Measurements from ENCODE around the gene FAM174B. TPM values are rescaled to one million over a fixed set of nuclear protein-coding genes. Genes with fewer than 3 reads are reported as not detected.

FAM174B gene
- total RNA-seq, 2 donors from 2014 or later: 5.7 to 7.0 TPM

- Mint-ChIP-seq H3K36me3 (ENCODE audit: low read depth) (no peaks in the 10 kb centered on the region), H3K9me3 (peaks cover 7% of the 10 kb centered on the region), H3K4me3 (no peak overlapping the region), H3K27ac (peak overlapping the region; percentile 11), H3K4me1 (no peaks in the 10 kb centered on the region), H3K27me3 (peaks cover 4% of the 10 kb centered on the region)
- no peak for ATAC-seq (replicated peaks)
Measured at GRCh38 chr15:92643849-92644815, 11.4 kb downstream of the FAM174B start.

DNA sequence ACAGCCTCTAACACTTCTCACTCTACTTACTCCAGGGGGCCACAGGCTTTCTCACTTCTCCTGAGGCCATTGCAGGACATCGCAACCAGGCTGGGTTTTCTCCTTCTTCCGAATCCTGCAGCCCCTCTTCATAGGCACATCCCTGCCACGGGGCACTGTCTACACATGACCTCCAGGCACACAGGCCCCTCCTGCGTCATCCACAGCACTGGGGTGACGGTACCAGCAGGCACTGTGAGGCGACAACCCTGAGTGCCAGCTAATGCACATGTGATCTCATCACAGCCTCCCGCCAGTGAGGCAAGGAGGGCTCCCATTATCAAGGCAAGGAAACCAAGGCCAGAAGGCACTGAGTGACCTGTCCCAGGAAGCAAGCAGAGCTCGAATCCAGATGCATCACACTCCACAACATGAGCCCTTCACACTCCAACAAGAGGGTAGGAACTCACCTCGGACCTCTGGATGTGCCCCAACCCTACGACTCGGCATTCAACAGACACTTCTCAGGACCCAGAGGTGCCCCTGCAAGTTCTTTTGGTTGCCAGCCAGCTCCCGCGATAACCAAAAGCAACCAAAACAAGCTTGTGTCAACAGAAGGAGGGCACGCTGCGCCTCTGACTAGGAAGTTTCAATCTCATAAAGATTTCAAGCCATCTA, 16.7 kb downstream of the FAM174B start:
- Mint-ChIP-seq H3K27ac (no peak overlapping the region), H3K9me3 (peaks cover 7% of the 10 kb centered on the region), H3K27me3 (peaks cover 3% of the 10 kb centered on the region), H3K36me3 (ENCODE audit: low read depth) (no peaks in the 10 kb centered on the region), H3K4me3 (no peak overlapping the region), H3K4me1 (no peaks in the 10 kb centered on the region)
- peak; percentile 48 for ATAC-seq (replicated peaks)

DNA sequence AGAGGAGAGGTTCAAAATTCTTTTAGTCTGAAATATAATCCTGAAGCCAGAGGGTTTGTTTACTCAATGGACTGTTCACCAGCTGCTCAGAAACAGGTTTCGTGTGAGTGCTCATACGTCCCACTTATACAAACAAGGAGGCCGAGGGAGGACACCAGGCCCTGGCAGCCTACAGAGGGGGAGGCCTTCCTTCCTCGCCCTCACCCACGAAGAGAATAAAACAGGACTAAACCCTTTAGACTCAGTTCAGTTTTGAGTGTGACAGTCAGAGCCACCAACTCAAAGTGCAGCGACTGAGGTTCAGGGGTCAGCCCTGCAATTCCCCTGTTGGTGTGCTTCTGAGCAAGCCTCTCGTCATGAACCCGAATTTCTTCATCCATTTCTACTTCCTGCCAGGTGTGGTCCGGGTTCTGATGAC, 17.3 kb downstream of the FAM174B start:
- peaks cover 3% of the 10 kb centered on the region for H3K27me3 Mint-ChIP-seq
- no peaks in the 10 kb centered on the region for H3K36me3 Mint-ChIP-seq (ENCODE audit: low read depth)
- ATAC-seq (replicated peaks): peak; percentile 64
- H3K4me1 Mint-ChIP-seq: no peaks in the 10 kb centered on the region
- peaks cover 7% of the 10 kb centered on the region for H3K9me3 Mint-ChIP-seq
- H3K4me3 Mint-ChIP-seq: no peak overlapping the region
- no peak overlapping the region for H3K27ac Mint-ChIP-seq

DNA sequence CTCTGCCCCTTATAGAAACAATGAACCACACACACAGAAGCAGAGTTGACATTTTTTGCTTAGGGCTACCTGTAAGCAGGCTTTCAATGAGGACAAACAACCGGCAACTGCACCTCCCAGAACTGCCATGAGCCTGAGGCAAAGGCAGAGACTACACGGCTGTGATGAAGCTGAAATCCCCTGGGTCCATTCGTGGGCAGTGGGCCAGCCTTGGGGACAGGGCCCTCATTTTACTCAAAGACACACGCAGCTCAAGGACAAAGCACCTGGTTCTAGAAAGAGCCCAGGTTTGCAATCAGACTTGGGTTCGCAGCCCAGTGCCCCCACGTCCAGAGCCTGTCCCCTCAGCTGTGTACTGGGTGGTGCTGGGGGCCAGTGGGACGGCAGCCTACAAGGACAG, 17.9 kb downstream of the FAM174B start:
- H3K36me3 Mint-ChIP-seq (ENCODE audit: low read depth): no peaks in the 10 kb centered on the region
- no peak overlapping the region for H3K4me3 Mint-ChIP-seq
- H3K4me1 Mint-ChIP-seq: peaks cover 5% of the 10 kb centered on the region
- ATAC-seq (replicated peaks): no peak
- peaks cover 5% of the 10 kb centered on the region for H3K9me3 Mint-ChIP-seq
- H3K27me3 Mint-ChIP-seq: peaks cover 9% of the 10 kb centered on the region
- no peak overlapping the region for H3K27ac Mint-ChIP-seq

GRCh38 chr15:92636908-92637481, 18.6 kb downstream of the FAM174B start:
- H3K27me3 Mint-ChIP-seq: peaks cover 9% of the 10 kb centered on the region
- no peak overlapping the region for H3K4me3 Mint-ChIP-seq
- H3K27ac Mint-ChIP-seq: no peak overlapping the region
- ATAC-seq (replicated peaks): peak; percentile 13
- H3K4me1 Mint-ChIP-seq: peaks cover 5% of the 10 kb centered on the region
- H3K9me3 Mint-ChIP-seq: peaks cover 3% of the 10 kb centered on the region
- H3K36me3 Mint-ChIP-seq (ENCODE audit: low read depth): no peaks in the 10 kb centered on the region

GRCh38 chr15:92636401-92636907, 19.1 kb downstream of the FAM174B start:
- no peak for ATAC-seq (replicated peaks)
- Mint-ChIP-seq H3K27ac (no peak overlapping the region), H3K9me3 (peaks cover 3% of the 10 kb centered on the region), H3K36me3 (ENCODE audit: low read depth) (no peaks in the 10 kb centered on the region), H3K4me1 (peaks cover 5% of the 10 kb centered on the region), H3K4me3 (no peak overlapping the region), H3K27me3 (peaks cover 9% of the 10 kb centered on the region)

GRCh38 chr15:92634671-92635201, 20.8 kb downstream of the FAM174B start:
- H3K36me3 Mint-ChIP-seq (ENCODE audit: low read depth): no peaks in the 10 kb centered on the region
- H3K27me3 Mint-ChIP-seq: peaks cover 9% of the 10 kb centered on the region
- no peak overlapping the region for H3K4me3 Mint-ChIP-seq
- ATAC-seq (replicated peaks): no peak
- H3K27ac Mint-ChIP-seq: no peak overlapping the region
- H3K9me3 Mint-ChIP-seq: peaks cover 2% of the 10 kb centered on the region
- H3K4me1 Mint-ChIP-seq: peaks cover 9% of the 10 kb centered on the region

DNA sequence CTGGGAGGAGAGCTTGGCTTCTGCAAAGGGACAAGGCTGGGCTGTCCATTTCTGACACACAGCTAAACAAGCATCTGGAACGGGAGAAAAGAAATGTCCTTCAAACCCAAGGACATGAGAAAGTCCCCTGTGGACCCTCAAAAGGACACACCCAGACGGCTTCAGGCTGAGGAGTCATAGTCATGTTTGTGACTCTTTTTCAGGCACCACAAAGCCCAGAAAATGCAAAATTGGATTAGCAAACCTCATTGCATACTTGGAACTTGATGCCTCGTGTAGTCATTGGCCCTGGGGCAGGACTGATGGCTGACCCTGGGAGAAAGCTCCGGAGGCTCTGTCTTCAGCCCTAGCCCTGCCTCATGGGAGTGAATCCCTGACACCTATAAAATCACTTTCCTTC, 21.5 kb downstream of the FAM174B start:
- Mint-ChIP-seq H3K27me3 (peaks cover 9% of the 10 kb centered on the region), H3K9me3 (no peaks in the 10 kb centered on the region)

DNA sequence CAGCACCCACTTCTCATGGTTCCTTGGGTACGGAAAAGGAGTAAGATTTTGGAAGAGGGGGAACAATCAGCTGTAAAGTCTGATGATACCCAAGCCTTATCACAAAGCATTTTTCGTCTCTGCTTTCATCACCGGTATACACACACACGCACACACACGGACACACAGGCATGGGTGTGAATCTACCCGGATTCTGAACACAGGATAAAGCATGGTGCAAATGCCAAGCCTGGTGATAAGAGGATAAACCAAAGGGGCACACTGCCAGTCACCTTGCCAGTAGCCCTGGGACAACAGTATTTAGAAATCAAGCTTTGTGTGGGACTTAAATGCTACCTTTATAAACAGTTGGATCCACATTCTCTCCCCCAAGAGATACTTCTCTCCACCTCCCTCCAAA, 22.2 kb downstream of the FAM174B start:
- Mint-ChIP-seq H3K9me3 (no peaks in the 10 kb centered on the region), H3K4me1 (peaks cover 10% of the 10 kb centered on the region), H3K27me3 (peaks cover 9% of the 10 kb centered on the region), H3K4me3 (no peak overlapping the region), H3K36me3 (ENCODE audit: low read depth) (no peaks in the 10 kb centered on the region), H3K27ac (no peak overlapping the region)
- ATAC-seq (replicated peaks): no peak

More for the DNA sequence above, 21.5 kb downstream of the FAM174B start:
- Mint-ChIP-seq H3K27ac (no peak overlapping the region), H3K4me3 (no peak overlapping the region), H3K36me3 (ENCODE audit: low read depth) (no peaks in the 10 kb centered on the region), H3K4me1 (peaks cover 10% of the 10 kb centered on the region)
- ATAC-seq (replicated peaks): no peak

DNA sequence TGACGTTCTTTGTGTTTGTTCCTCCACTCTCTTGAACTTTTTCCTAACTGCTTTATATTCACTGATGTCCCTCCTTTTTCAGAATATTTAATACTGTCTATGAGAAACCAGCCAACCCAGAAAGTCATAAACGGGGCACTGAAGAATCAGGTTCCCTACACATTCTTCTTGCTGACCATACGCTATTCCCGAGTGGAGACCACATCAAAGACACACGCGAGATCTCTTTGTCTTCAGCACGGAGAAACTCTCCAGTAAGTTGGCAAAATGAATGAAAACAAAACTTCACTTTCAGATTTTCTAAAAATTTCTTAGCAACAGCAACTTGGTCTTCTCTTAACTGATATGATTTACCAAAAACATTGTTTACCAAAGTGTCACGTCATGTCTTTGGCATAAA, 22.6 kb downstream of the FAM174B start:
- Mint-ChIP-seq H3K4me3 (no peak overlapping the region), H3K27me3 (peaks cover 9% of the 10 kb centered on the region), H3K27ac (no peak overlapping the region), H3K36me3 (ENCODE audit: low read depth) (no peaks in the 10 kb centered on the region), H3K9me3 (no peaks in the 10 kb centered on the region), H3K4me1 (peaks cover 10% of the 10 kb centered on the region)
- no peak for ATAC-seq (replicated peaks)

- Mint-ChIP-seq H3K4me3 (no peak overlapping the region), H3K9me3 (no peaks in the 10 kb centered on the region), H3K27me3 (peaks cover 9% of the 10 kb centered on the region), H3K36me3 (ENCODE audit: low read depth) (no peaks in the 10 kb centered on the region), H3K27ac (no peak overlapping the region), H3K4me1 (peaks cover 10% of the 10 kb centered on the region)
- no peak for ATAC-seq (replicated peaks)
Measured at GRCh38 chr15:92631721-92632120, 23.9 kb downstream of the FAM174B start.

DNA sequence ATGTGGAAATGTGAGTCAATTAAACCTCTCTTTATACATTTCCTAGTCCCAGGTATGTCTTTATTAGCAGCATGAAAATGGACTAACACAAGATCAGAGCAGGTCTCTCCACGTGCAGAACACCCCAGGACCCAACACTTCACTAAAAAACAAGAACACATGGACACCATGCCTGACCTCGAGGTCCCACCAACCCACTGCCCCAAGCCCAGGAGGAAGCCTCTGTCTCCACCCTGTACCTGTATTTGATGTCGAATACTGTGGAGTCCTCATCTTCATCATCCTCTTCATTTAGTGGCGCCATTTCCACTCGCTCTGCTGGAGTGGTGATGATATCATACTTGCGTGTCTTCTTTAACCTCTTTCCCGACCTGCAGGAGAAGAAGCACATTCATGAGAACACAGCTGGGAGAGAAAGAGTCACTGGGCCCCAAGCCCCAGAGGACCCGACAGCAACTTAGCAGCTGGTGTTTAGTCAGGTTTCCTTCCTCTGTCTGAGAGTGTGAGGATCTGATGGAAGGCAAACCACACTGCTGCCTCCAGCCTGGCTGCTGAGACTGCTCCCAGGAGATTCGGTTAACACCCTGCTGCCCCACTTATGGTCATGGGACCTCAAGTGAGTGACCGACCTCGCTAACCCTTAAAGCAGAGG, 25.5 kb downstream of the FAM174B start:
- Mint-ChIP-seq H3K4me1 (peaks cover 18% of the 10 kb centered on the region), H3K27me3 (peaks cover 6% of the 10 kb centered on the region), H3K9me3 (no peaks in the 10 kb centered on the region), H3K36me3 (ENCODE audit: low read depth) (peaks cover 4% of the 10 kb centered on the region), H3K27ac (no peak overlapping the region), H3K4me3 (peak overlapping the region; percentile 8)
- no peak for ATAC-seq (replicated peaks)

DNA sequence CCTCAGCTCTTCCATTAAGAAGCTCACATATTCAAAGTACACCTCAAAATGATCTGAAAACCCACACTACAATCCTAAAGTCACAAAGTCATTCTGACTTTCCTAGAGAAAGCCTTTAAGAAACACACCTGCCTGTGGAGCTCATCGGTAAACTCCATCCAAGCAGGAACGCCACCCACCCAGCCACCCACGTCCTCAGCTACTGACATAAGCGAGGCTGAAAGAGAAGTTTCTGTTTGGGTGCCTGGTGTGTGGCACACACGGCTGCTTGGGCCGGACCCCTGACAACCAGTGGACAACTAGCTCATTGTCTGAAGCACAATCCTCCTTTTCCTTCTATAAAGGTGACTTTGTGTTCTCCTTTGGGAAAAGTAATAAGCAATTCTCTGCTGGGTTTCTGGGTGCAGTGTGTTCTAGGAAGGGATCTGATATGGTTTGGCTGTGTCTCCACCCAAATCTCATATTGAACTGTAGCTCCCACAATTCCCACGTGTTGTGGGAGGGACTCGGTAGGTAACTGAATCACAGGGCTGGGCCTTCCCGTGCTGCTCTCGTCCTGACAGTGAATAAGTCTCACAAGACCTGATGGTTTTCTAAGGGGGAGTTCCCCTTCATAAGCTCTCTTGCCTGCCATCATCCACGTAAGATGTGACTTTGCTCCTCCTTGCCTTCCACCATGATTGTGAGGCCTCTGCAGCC, 26.1 kb downstream of the FAM174B start:
- Mint-ChIP-seq H3K36me3 (ENCODE audit: low read depth) (peaks cover 4% of the 10 kb centered on the region), H3K27me3 (peaks cover 6% of the 10 kb centered on the region), H3K4me3 (peak overlapping the region; percentile 8), H3K9me3 (no peaks in the 10 kb centered on the region), H3K4me1 (peaks cover 21% of the 10 kb centered on the region), H3K27ac (no peak overlapping the region)
- peak; percentile 36 for ATAC-seq (replicated peaks)
